Tibial artery (tissue), 4 donors: ENCODE results near the gene PVALEF.

ENCODE experiments used
- DNase-seq, 2 donors: peaks; one replicate each; pipeline ENCODE4 v3.0.0-alpha.2; 2019
- H3K27ac ChIP-seq, 2 donors: fragments of 200-600 bp; sonication (generic) in 1 of 2; 1 replicate in 1 of 2; 2 replicates in 1 of 2; pipeline ENCODE4 v1.5.1; 2018 to 2019; ENCODE audit warnings: mild to moderate bottlenecking in 1 of 2
- H3K27me3 ChIP-seq, 2 donors: fragments of 200-600 bp; sonication (generic) in 1 of 2; one replicate each; pipeline versions ENCODE4 v1.5.1 to v1.6.0; 2016 to 2019
- H3K36me3 ChIP-seq, 3 donors: fragments of 200-600 bp; sonication (generic) in 2 of 3; one replicate each; pipeline ENCODE4 v1.5.1; 2016 to 2019; ENCODE audit warnings: mild to moderate bottlenecking in 2 of 3
- H3K4me1 ChIP-seq, 4 donors: fragments of 200-600 bp; sonication (generic) in 2 of 4; 1 replicate in 3 of 4; 2 replicates in 1 of 4; pipeline ENCODE4 v1.5.1; 2016 to 2019
- H3K4me3 ChIP-seq, 2 donors: fragments of 200-600 bp; sonication (generic) in 1 of 2; 1 replicate in 1 of 2; 2 replicates in 1 of 2; pipeline ENCODE4 v1.5.1; 2018 to 2019; ENCODE audit warnings: mild to moderate bottlenecking in 2 of 2
- H3K9me3 ChIP-seq, 3 donors: fragments of 200-600 bp; sonication (generic) in 1 of 3; one replicate each; pipeline ENCODE4 v1.5.1; 2016 to 2019
- CTCF ChIP-seq, 2 experiments: fragments of 200-600 bp in 1 of 2; fragments of 450-650 bp in 1 of 2; IDR thresholded peaks; one replicate each; pipeline ENCODE4 v1.5.1; 2017 to 2019; ENCODE audit warnings: antibody characterized with exemption in 2 of 2, mild to moderate bottlenecking in 1 of 2, moderate library complexity in 1 of 2
- intact Hi-C: fragments of 100-400 bp; cut with DNase I; formaldehyde crosslinking; loops from one replicate; pipeline ENCODE4 v1.15.0; 2023; ENCODE audit warnings: low total_unique reads

Gene PVALEF

GRCh38 chr17:81202318-81202717 is 37.0 kb downstream of the PVALEF start:
- no peak for TF ChIP-seq CTCF (IDR thresholded peaks at IDR 0.05)
- Histone ChIP-seq H3K4me3 (no peak overlapping the region), H3K27ac (no peak overlapping the region), H3K27me3 (no peaks in the 10 kb centered on the region), H3K4me1 (peaks cover 0 to 18% (median 12%) of the 10 kb centered on the region in 4 donors), H3K9me3 (no peaks in the 10 kb centered on the region), H3K36me3 (peaks cover 0 to 56% (median 0%) of the 10 kb centered on the region in 3 donors)
- no peak for DNase-seq
- intact Hi-C loops = no loop called here

- Histone ChIP-seq H3K27ac (no peak overlapping the region), H3K27me3 (no peaks in the 10 kb centered on the region), H3K36me3 (peaks cover 0 to 49% (median 0%) of the 10 kb centered on the region in 3 donors), H3K9me3 (no peaks in the 10 kb centered on the region), H3K4me3 (no peak overlapping the region), H3K4me1 (peaks cover 0 to 22% (median 13%) of the 10 kb centered on the region in 4 donors)
- intact Hi-C loops = no loop called here
- no peak for TF ChIP-seq CTCF (IDR thresholded peaks at IDR 0.05)
- no peak for DNase-seq
These were observed 37.8 kb downstream of the PVALEF start for GRCh38 chr17:81203136-81203535.

GRCh38 chr17:81204578-81204977 is 39.3 kb downstream of the PVALEF start:
- DNase-seq = no peak
- Histone ChIP-seq H3K36me3 (peaks cover 0 to 43% (median 0%) of the 10 kb centered on the region in 3 donors), H3K4me3 (no peak overlapping the region), H3K27me3 (no peaks in the 10 kb centered on the region), H3K27ac (no peak overlapping the region), H3K4me1 (peaks cover 0 to 27% (median 13%) of the 10 kb centered on the region in 4 donors), H3K9me3 (no peaks in the 10 kb centered on the region)
- intact Hi-C loops = no loop called here
- TF ChIP-seq CTCF (IDR thresholded peaks at IDR 0.05) = no peak

- intact Hi-C loops = no loop called here
- TF ChIP-seq CTCF (IDR thresholded peaks at IDR 0.05) = no peak
- Histone ChIP-seq H3K4me1 (peaks cover 0 to 40% (median 19%) of the 10 kb centered on the region in 4 donors), H3K27me3 (no peaks in the 10 kb centered on the region), H3K9me3 (no peaks in the 10 kb centered on the region), H3K27ac (peak overlapping the region; percentile 6 to 52), H3K4me3 (no peak overlapping the region), H3K36me3 (peaks cover 0 to 36% (median 0%) of the 10 kb centered on the region in 3 donors)
- peak in 1 of 2 donors; percentile 80 for DNase-seq
These were observed 40.9 kb downstream of the PVALEF start for GRCh38 chr17:81206166-81206565.

- H3K4me3 ChIP-seq = no peak overlapping the region
- H3K36me3 ChIP-seq = peaks cover 0 to 36% (median 0%) of the 10 kb centered on the region in 3 donors
- no peaks in the 10 kb centered on the region for H3K27me3 ChIP-seq
- no peaks in the 10 kb centered on the region for H3K9me3 ChIP-seq
- no peak for TF ChIP-seq CTCF (IDR thresholded peaks at IDR 0.05)
- peak overlapping the region; percentile 6 to 52 for H3K27ac ChIP-seq
- no peak for DNase-seq
- H3K4me1 ChIP-seq = peaks cover 0 to 45% (median 20%) of the 10 kb centered on the region in 4 donors
- intact Hi-C loops = no loop called here
These were observed 41.4 kb downstream of the PVALEF start for GRCh38 chr17:81206657-81207056.
